Natural killer cell (primary cell): Measurements from ENCODE around the gene DNAJB14. TPM values are rescaled to one million over a fixed set of nuclear protein-coding genes. Genes with fewer than 3 reads are reported as not detected.
A peak's percentile ranks its signal among the peaks of the same experiment; 100 is the strongest.

ENCODE experiments used
- ATAC-seq, 3 donors: fragments of 150-1000 bp in 2 of 3; fragments of 200-7000 bp in 1 of 3; cut with Tn5 transposase; 1 replicate in 1 of 3; 2 replicates in 2 of 3; pipeline ENCODE4 v1.10.0; 2021; ENCODE audit warnings: mild to moderate bottlenecking in 2 of 3, moderate library complexity in 2 of 3
- DNase-seq, 2 donors: peaks; one replicate each; pipeline versions ENCODE4 v3.0.0 to v3.0.0-alpha.2; 2013 to 2021; ENCODE audit warnings: mixed read lengths in 1 of 2
- H3K27ac ChIP-seq: one replicate; pipeline ENCODE4 v1.5.1; 2013; ENCODE audit warnings: mild to moderate bottlenecking, low read length
- H3K27me3 ChIP-seq: one replicate; pipeline ENCODE4 v1.6.1; 2013; ENCODE audit warnings: low read length; ENCODE audit not compliant: control insufficient read depth, insufficient read depth
- H3K36me3 ChIP-seq: one replicate; pipeline ENCODE4 v1.6.1; 2013; ENCODE audit warnings: low read length; ENCODE audit not compliant: control insufficient read depth, insufficient read depth
- H3K4me1 ChIP-seq: one replicate; pipeline ENCODE4 v1.6.1; 2013; ENCODE audit warnings: low read length; ENCODE audit not compliant: control insufficient read depth, insufficient read depth
- H3K4me3 ChIP-seq: one replicate; pipeline ENCODE4 v1.5.1; 2013; ENCODE audit warnings: low read length
- H3K9me3 ChIP-seq: one replicate; pipeline ENCODE4 v1.6.1; 2013; ENCODE audit warnings: low read length; ENCODE audit not compliant: control insufficient read depth, insufficient read depth
- H3K27ac Mint-ChIP-seq, 2 donors: one replicate each; pipeline ENCODE4 v1.8.0; 2022; ENCODE audit warnings: mild to moderate bottlenecking in 2 of 2, mixed read lengths in 2 of 2, moderate library complexity in 1 of 2
- H3K27me3 Mint-ChIP-seq, 2 donors: one replicate each; pipeline ENCODE4 v1.8.0; 2022; ENCODE audit warnings: low read depth in 2 of 2, mixed read lengths in 2 of 2
- H3K36me3 Mint-ChIP-seq: one replicate; pipeline ENCODE4 v1.8.0; 2022; ENCODE audit warnings: mixed read lengths
- H3K4me1 Mint-ChIP-seq, 2 donors: one replicate each; pipeline ENCODE4 v1.8.0; 2022; ENCODE audit warnings: mixed read lengths in 2 of 2
- H3K4me3 Mint-ChIP-seq: one replicate; pipeline ENCODE4 v1.8.0; 2022; ENCODE audit warnings: mild to moderate bottlenecking, moderate library complexity, mixed read lengths
- H3K9me3 Mint-ChIP-seq, 2 donors: one replicate each; pipeline ENCODE4 v1.8.0; 2022; ENCODE audit warnings: mixed read lengths in 2 of 2
- WGBS: methylation state at CpG from one replicate; pipeline ENCODE4 v1.1.7; 2013; ENCODE audit warnings: missing lambda C conversion rate; ENCODE audit not compliant: insufficient coverage; 5-methylcytosine and 5-hydroxymethylcytosine counted together
- intact Hi-C: fragments of 100-400 bp; cut with micrococcal nuclease; formaldehyde crosslinking; loops from one replicate; pipeline ENCODE4 v1.14.2; 2022
- total RNA-seq, 4 donors: library from RNA; stranded (reverse); fragments of 120-200 nt in 1 of 4; gene quantifications; one replicate each; pipeline versions ENCODE4 v1.2.3 to v1.2.4, GENCODE V29; 2013 to 2022
- TF ChIP-seq, protein P1 (sequence below): fragments of 200-600 bp; IDR thresholded peaks from one replicate; pipeline ENCODE4 v1.8.0; 2022; ENCODE audit warnings: antibody characterized with exemption

The DNAJB14 gene
- total RNA-seq, 3 donors from 2014 or later (not counting 1 experiment from before 2014, with no cell fraction given): 81.0 to 90.0 (median 86.1) TPM

DNA sequence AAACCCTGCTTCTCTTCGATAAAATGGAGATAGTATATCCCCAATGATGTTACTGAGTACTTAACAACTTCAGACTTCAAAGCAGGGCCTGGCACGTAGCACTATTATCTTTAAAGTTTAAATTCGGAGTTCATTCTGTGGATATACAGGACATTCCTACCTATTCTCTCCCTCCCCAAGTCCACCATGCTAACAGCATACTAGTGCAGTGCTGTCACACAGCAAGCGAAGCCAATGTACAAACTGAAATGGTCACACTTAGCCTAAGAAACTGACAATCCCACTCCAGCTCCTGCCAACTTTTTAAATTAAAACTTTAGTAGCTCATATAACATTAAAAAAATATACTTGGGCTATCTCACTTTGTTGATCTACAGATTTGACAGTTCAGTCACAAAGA is 1.2 kb upstream of the DNAJB14 start:
- H3K27ac ChIP-seq: peak overlapping the region; percentile 99
- peaks cover 21% of the 10 kb centered on the region for H3K4me1 ChIP-seq
- peak overlapping the region; percentile 93 for H3K4me3 Mint-ChIP-seq
- no peaks in the 10 kb centered on the region for H3K9me3 ChIP-seq
- H3K27me3 Mint-ChIP-seq: no peaks in the 10 kb centered on the region
- no peaks in the 10 kb centered on the region for H3K9me3 Mint-ChIP-seq
- intact Hi-C loops: no loop called here
- H3K36me3 Mint-ChIP-seq: no peaks in the 10 kb centered on the region
- WGBS: 88% methylated on average over 4 of the region's 4 CpGs
- peaks cover 42 to 49% of the 10 kb centered on the region in 2 donors for H3K4me1 Mint-ChIP-seq
- H3K36me3 ChIP-seq: peaks cover 9% of the 10 kb centered on the region
- no peak overlapping the region for H3K4me3 ChIP-seq
- H3K27ac Mint-ChIP-seq: no peak overlapping the region
- DNase-seq: no peak
- H3K27me3 ChIP-seq: no peaks in the 10 kb centered on the region
- ATAC-seq: no peak
- TF ChIP-seq, protein P1, sequence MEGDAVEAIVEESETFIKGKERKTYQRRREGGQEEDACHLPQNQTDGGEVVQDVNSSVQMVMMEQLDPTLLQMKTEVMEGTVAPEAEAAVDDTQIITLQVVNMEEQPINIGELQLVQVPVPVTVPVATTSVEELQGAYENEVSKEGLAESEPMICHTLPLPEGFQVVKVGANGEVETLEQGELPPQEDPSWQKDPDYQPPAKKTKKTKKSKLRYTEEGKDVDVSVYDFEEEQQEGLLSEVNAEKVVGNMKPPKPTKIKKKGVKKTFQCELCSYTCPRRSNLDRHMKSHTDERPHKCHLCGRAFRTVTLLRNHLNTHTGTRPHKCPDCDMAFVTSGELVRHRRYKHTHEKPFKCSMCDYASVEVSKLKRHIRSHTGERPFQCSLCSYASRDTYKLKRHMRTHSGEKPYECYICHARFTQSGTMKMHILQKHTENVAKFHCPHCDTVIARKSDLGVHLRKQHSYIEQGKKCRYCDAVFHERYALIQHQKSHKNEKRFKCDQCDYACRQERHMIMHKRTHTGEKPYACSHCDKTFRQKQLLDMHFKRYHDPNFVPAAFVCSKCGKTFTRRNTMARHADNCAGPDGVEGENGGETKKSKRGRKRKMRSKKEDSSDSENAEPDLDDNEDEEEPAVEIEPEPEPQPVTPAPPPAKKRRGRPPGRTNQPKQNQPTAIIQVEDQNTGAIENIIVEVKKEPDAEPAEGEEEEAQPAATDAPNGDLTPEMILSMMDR: no peak

- H3K27me3 Mint-ChIP-seq: no peaks in the 10 kb centered on the region
- Histone ChIP-seq H3K4me1 (peaks cover 21% of the 10 kb centered on the region), H3K9me3 (no peaks in the 10 kb centered on the region), H3K4me3 (peak overlapping the region; percentile 71), H3K27ac (peak overlapping the region; percentile 99), H3K36me3 (peaks cover 9% of the 10 kb centered on the region), H3K27me3 (no peaks in the 10 kb centered on the region)
- DNase-seq: no peak
- H3K9me3 Mint-ChIP-seq: no peaks in the 10 kb centered on the region
- WGBS: 10% methylated on average over 4 of the region's 8 CpGs
- H3K4me1 Mint-ChIP-seq: peaks cover 44 to 50% of the 10 kb centered on the region in 2 donors
- peak overlapping the region; percentile 93 for H3K4me3 Mint-ChIP-seq
- no peaks in the 10 kb centered on the region for H3K36me3 Mint-ChIP-seq
- ATAC-seq: no peak
- intact Hi-C loops: no loop called here
- TF ChIP-seq, protein P1: no peak
- H3K27ac Mint-ChIP-seq: no peak overlapping the region
Observed at GRCh38 chr4:99947190-99947578, 766 bp upstream of the DNAJB14 start.

- DNase-seq: peak in 1 of 2 donors; percentile 53
- peaks cover 9% of the 10 kb centered on the region for H3K36me3 ChIP-seq
- Mint-ChIP-seq H3K27me3 (no peaks in the 10 kb centered on the region), H3K4me1 (peaks cover 53 to 56% of the 10 kb centered on the region in 2 donors), H3K4me3 (peak overlapping the region; percentile 98), H3K36me3 (no peaks in the 10 kb centered on the region), H3K27ac (no peak overlapping the region), H3K9me3 (no peaks in the 10 kb centered on the region)
- H3K9me3 ChIP-seq: no peaks in the 10 kb centered on the region
- peak overlapping the region; percentile 86 for H3K4me3 ChIP-seq
- peak in 2 of 3 donors; percentile 3 to 5 for ATAC-seq
- intact Hi-C loops: loop anchor here (1.0 kb wide), 2 partner anchors 52 to 383 kb away; partner anchors contain the start of gene LAMTOR3
- whole genome bisulfite sequencing: 4% methylated on average over 24 of the region's 25 CpGs
- TF ChIP-seq, protein P1: no peak
- peaks cover 20% of the 10 kb centered on the region for H3K4me1 ChIP-seq
- no peaks in the 10 kb centered on the region for H3K27me3 ChIP-seq
- peak overlapping the region; percentile 90 for H3K27ac ChIP-seq
Observed at GRCh38 chr4:99945718-99946355, 581 bp downstream of the DNAJB14 start.
